GM12892 (cell line): Measurements from ENCODE around the gene TET2.

ENCODE experiments used
- DNase-seq: peaks from one replicate; pipeline ENCODE4 v3.0.0; 2011; ENCODE audit not compliant: insufficient read length
- FAIRE-seq: peaks from 2 replicates; lab custom pipeline; 2011; peaks lifted over from hg19 to GRCh38; lab: Jason Lieb, UNC
- POLR2A ChIP-seq: IDR thresholded peaks from 2 replicates; pipeline ENCODE4 v1.6.1; 2011; ENCODE audit warnings: low read depth, low read length, control low read depth
- POLR2AphosphoS5 ChIP-seq: IDR thresholded peaks from 2 replicates; pipeline ENCODE4 v1.6.1; 2011; ENCODE audit warnings: low read depth, low read length, control low read depth
- TAF1 ChIP-seq: IDR thresholded peaks from 2 replicates; pipeline ENCODE4 v1.6.1; 2011; ENCODE audit warnings: low read depth, mild to moderate bottlenecking, control low read depth, low read length, borderline replicate concordance

TET2 gene

DNA sequence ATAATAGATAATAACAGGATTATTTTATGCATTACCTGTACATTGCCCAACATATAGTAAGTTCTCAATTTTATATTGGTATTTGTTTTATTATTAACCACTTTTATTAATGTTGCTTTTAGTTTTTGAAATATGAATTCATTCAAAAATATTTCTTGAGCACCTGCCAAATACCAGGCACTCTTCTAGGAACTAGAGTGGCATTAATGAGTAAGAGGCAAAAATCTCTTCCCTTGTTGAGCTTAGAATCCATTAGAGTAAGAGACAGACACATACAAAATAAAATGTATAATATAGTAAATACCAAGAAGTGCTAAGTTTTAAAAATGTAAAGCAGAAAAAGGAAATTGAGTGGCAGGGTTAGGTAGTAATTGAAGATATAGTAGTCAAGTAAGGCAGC, 45.8 kb downstream of the TET2 start:
- no peak for DNase-seq
- TF ChIP-seq POLR2AphosphoS5 (no peak), POLR2A (no peak), TAF1 (no peak)
- FAIRE-seq = no peak

DNA sequence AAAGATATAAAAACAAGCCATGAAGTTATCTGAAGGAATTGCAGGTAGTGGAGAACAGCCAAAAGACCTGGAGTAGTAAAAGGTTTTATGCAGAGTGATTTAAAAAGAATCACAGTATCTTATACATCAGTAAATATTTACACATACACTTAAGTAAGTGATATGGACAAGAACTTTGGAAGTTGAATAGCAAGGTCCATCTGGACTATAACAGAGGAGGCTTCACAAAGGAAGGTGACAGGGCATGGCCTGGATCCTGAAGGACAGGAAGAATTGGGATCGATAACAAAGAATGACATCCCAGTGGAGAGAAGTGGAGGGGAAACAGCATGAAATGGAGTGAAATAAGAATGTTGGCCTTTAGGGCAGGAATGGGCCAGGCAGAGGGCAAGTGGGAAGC, 46.2 kb downstream of the TET2 start:
- DNase-seq (no peak), FAIRE-seq (no peak)
- no peak for TF ChIP-seq POLR2AphosphoS5
- TF ChIP-seq POLR2A = no peak
- no peak for TF ChIP-seq TAF1

DNA sequence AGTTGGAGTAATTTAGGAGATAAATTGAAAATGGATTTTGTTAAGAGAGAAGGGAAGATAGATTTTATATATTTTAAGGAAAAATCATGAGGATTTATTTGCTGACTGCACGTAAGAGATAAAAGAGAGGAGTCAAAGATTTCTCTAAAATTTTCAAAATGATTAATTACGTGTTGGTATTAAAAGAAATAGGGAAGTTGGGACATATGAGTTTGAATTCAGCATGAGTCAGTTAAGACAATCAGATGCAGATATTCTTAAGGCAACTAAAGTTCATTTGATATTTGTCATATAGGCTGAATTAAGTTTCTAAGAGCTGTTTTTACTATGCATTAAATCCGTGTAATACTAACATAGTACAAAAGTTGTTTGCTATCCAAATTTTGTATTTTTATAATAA, 46.9 kb downstream of the TET2 start:
- DNase-seq = no peak
- no peak for TF ChIP-seq POLR2AphosphoS5
- no peak for FAIRE-seq

DNA sequence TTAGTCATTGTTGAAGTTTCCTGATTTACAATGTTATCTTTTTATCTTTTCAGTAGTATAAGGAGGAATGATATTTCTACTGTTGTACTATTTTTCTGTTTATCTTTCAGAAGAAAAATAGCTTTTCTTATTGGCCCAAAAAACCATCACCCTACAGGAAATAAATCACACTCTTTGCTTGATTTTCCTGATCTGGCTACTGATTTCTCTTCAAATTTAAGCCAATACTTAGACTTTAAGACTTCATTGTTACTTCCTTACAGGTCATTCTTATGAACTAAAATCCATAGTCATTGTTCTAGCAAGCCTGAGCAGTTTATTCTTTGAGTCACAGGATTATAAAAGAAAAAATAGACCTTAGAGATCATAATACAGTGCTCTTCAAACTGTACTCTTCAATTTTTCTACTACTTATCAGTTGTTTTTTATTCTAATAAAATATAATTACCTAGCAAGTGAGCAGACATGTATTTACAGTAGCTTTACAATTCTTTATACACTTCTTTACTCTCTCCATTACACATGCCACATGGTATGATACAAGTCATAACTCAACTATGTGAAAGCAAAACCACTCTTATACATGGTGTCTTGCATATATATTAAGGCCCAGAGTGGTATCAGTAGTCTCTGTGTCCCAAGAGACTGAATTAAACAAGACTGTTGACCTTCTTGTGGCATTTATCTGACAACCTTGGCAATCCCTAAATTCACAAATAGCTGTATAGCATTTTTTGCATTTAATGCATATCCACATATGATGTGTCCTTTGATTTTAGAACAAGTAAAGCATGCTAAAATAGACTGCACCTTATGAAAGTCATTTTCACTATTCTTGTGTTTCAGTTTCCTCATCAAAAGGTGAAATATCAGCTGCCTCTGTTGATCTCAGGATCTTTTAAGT, 47.9 kb downstream of the TET2 start:
- FAIRE-seq (peak; percentile 91), DNase-seq (no peak)
- no peak for TF ChIP-seq POLR2A
- TF ChIP-seq TAF1 = no peak
- TF ChIP-seq POLR2AphosphoS5 = no peak

DNA sequence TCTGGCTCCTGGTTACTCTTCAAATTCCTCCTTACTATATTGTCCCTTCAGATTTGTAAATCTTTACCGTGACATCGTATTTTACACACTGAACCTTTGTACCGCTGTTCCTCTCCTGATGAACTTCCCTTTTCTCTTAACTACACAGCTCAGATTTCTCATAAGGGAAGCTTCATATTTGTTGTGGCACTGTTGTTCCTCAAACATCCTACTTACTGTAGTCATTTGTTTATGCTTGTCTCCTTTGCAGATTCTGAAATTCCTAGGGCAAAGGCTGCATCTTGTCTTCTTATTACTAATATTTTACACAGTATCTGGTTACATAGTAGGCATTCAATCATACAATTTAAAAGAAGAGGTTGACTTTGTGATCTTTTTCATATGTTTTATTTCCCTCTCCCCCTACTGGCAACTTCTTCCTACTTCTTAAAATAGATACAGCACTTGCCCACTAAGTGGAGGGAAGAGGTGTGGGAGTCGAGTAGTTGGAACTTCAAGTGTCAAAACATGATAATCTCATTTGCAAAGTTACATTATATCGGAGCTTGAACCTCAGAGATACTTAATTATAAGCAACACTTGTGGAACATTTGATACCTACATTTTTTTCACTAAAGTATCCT, 50.0 kb downstream of the TET2 start:
- FAIRE-seq = peak; percentile 84

DNA sequence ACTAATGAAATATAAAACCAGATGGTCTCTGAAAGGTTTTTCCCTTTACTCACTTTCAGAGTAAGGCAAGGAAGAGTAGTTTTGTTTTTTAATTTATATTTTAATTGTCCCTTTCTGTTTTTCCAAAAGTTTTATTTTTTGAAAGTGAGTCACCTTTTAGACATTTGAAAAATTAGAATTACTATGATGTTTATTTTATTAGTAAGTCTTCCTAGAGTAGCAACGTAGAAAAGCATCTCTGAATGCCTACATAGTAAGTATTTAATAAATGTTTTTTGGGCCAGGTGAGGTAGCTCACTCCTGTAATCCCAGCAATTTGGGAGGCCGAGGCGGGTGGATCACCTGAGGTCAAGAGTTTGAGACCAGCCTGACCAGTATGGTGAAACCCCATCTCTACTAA, 51.1 kb downstream of the TET2 start:
- TF ChIP-seq POLR2A (no peak), TAF1 (no peak), POLR2AphosphoS5 (no peak)
- no peak for DNase-seq
- FAIRE-seq = no peak

More for the DNA sequence above, 50.0 kb downstream of the TET2 start:
- no peak for DNase-seq
- TF ChIP-seq POLR2A = no peak
- no peak for TF ChIP-seq POLR2AphosphoS5
- TF ChIP-seq TAF1 = no peak

DNA sequence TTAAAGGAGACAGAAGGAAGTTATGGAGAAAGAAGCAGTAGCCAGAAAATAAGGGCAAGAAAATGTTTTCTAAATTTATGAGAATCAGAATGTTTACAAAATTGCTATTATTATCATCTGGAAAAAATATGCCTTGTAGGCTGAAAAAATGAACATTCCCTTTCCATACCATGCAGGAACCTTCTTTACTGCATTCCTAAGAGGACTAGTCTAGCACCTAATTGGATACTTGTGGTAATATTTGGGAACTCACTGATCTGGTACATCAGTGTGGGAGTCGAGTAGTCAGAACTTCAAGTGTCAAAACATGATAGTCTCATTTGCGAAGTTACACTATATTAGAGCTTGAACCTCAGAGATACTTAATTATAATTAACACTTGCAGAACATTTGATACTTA, 51.9 kb downstream of the TET2 start:
- FAIRE-seq (no peak), DNase-seq (no peak)
- TF ChIP-seq TAF1 (no peak), POLR2A (no peak)

DNA sequence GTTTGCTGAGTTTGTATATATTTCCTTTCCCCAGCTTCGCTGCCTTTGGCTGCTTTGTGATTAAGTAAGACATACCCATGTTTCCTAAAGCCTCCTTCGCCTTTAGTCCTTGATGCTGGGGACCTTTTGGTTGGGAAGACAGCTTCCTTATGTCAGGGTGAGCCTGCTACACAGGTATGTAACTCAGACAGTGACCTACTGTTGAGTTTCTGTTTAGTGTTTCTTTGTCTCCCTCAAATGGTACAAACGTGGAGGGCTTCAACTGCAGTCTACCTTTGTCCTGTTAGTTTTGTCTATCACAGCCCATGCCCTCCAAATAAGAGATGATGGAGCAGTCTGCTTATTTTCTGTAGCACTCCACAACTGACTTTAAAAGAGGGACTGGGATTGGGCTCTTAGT, 59.5 kb downstream of the TET2 start:
- no peak for FAIRE-seq
- TF ChIP-seq POLR2A (no peak), POLR2AphosphoS5 (no peak), TAF1 (no peak)

DNA sequence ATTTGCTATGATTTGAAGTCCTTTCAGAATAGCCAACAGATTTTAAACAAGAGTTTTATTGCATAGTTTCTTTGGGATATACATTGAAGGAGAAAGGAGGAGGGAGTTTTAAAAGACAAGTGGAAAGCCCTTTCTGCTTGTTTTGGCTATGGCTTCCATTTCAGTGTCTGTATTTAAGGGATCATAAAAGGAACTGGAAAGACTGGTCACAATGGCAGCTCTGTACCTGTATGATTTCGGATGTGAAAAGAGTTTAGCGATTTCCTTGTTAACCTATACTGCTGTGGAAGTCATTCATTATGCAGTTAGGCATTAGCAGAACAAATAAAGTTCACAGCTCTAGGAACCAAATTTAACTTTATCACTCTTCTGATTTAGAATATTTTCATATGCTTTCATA, 60.7 kb downstream of the TET2 start:
- FAIRE-seq = peak; percentile 67

More for the DNA sequence above, 59.5 kb downstream of the TET2 start:
- no peak for DNase-seq

DNA sequence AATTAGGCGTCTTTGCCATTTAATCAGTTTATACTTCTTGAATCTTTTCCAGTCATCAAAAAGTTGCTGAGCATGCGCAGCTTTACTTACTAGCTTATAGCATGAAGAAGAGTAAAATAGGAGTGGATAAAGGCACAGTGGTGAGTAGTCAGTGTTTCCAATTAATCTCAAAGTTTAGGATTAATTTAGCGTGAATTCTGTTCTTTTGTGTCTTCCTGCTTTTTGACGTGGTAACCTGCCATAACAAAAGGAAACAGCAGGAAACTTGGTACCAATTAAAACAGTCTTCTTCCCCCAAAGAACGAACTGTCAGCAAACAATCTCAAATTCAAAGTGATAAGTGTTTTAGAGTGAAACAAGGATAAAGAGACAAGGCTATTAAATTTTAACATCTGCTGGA, 61.9 kb downstream of the TET2 start:
- FAIRE-seq (no peak), DNase-seq (no peak)
- TF ChIP-seq POLR2AphosphoS5 (no peak), TAF1 (no peak), POLR2A (no peak)

More for the DNA sequence above, 60.7 kb downstream of the TET2 start:
- no peak for DNase-seq
- no peak for TF ChIP-seq POLR2AphosphoS5
- TF ChIP-seq POLR2A = no peak
- no peak for TF ChIP-seq TAF1

DNA sequence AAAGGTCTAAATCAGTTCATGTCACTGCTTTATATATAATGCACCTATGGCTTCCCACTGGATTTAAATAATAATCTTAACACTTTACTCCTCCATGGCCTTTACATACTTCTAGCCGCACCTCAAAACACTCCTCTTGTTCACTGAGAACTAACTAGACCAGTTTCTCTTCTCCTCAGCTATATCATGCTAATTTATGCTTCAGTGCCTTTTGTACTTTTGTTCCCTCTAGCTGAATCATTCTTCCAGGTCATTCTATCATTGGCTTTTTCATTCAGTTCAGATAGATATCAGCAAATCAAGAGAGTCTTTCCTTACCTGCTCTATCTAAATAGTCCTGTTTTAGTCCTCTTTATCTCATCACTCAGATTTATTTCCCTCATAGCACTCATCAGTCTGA, 64.2 kb downstream of the TET2 start:
- DNase-seq (no peak), FAIRE-seq (no peak)
- no peak for TF ChIP-seq TAF1
- TF ChIP-seq POLR2A = no peak
- TF ChIP-seq POLR2AphosphoS5 = no peak
